Prostate gland (tissue), 2 donors: ENCODE measurements around the gene CHRDL1.

Experiments used
- CTCF ChIP-seq, 4 experiments: fragments of 200-600 bp in 2 of 4; fragments of 450-650 bp in 2 of 4; sonication (generic) in 2 of 4; IDR thresholded peaks; 1 replicate in 3 of 4; 2 replicates in 1 of 4; pipeline ENCODE4 v1.5.1; 2016 to 2019; ENCODE audit warnings: antibody characterized with exemption in 4 of 4, mild to moderate bottlenecking in 2 of 4, moderate library complexity in 2 of 4
- POLR2A ChIP-seq: fragments of 450-650 bp; IDR thresholded peaks from one replicate; pipeline ENCODE4 v1.6.1; 2016; ENCODE audit warnings: antibody characterized with exemption, mild to moderate bottlenecking
- POLR2AphosphoS5 ChIP-seq: sonication (generic); formaldehyde crosslinking; IDR thresholded peaks from one replicate; pipeline ENCODE4 v1.6.1; 2017; ENCODE audit warnings: antibody characterized with exemption

- TF ChIP-seq CTCF (IDR thresholded peaks at IDR 0.05) (no peak), POLR2A (no peak), POLR2AphosphoS5 (no peak)
Observed at GRCh38 chrX:110804446-110804845, 8.8 kb upstream of the CHRDL1 start.
